Right lobe of liver (tissue), 6 donors: Measurements from ENCODE around the gene PSEN2. TPM values are rescaled to one million over a fixed set of nuclear protein-coding genes. Genes with fewer than 3 reads are reported as not detected.

Experiments
- ATAC-seq, 4 donors: fragments of 200-7000 bp; cut with Tn5 transposase; one replicate each; pipeline ENCODE4 v1.9.1; 2020; ENCODE audit warnings: mild to moderate bottlenecking in 4 of 4, moderate library complexity in 4 of 4
- DNase-seq, 3 donors: peaks; one replicate each; pipeline ENCODE4 v3.0.0-alpha.2; 2020
- H3K27ac ChIP-seq, 3 donors: fragments of 200-600 bp; one replicate each; pipeline ENCODE4 v1.8.0; 2022
- H3K27me3 ChIP-seq, 2 donors: fragments of 200-600 bp; one replicate each; pipeline ENCODE4 v1.8.0; 2022
- H3K36me3 ChIP-seq, 4 donors: fragments of 200-600 bp; sonication (generic) in 1 of 4; one replicate each; pipeline versions ENCODE4 v1.5.1 to v1.8.0; 2017 to 2022; ENCODE audit warnings: control low read depth in 1 of 4
- H3K4me1 ChIP-seq, 4 donors: fragments of 200-600 bp; sonication (generic) in 1 of 4; one replicate each; pipeline versions ENCODE4 v1.5.1 to v1.8.0; 2017 to 2022; ENCODE audit warnings: control low read depth in 1 of 4
- H3K4me3 ChIP-seq, 3 donors: fragments of 200-600 bp; one replicate each; pipeline ENCODE4 v1.8.0; 2022
- H3K9me3 ChIP-seq, 4 donors: fragments of 200-600 bp; sonication (generic) in 1 of 4; one replicate each; pipeline versions ENCODE4 v1.5.1 to v1.8.0; 2017 to 2022; ENCODE audit warnings: control low read depth in 1 of 4
- POLR2A ChIP-seq: fragments of 450-650 bp; IDR thresholded peaks from one replicate; pipeline ENCODE4 v1.6.1; 2017; ENCODE audit warnings: antibody characterized with exemption, mild to moderate bottlenecking
- WGBS: methylation state at CpG from one replicate; pipeline ENCODE4 v1.1.6; 2018; ENCODE audit warnings: low coverage, low lambda C conversion rate; ENCODE audit not compliant: insufficient coverage; ENCODE audit errors: missing lambda C conversion rate; 5-methylcytosine and 5-hydroxymethylcytosine counted together
- intact Hi-C, 2 donors: fragments of 100-400 bp; cut with DNase I; formaldehyde crosslinking; loops; one replicate each; pipeline versions ENCODE4 v1.11.2 to v1.14.1; 2022
- total RNA-seq, 6 experiments: library from RNA; depleted of rRNA in 2 of 6; stranded (reverse); fragments of >200 nt in 2 of 6; fragmentation: NEBNext Ultra II Directional in 3 of 6; extraction: Animal tissue kit (Norgen Biotek cat#: 25700) in 3 of 6; gene quantifications; one replicate each; pipeline versions ENCODE4 v1.1.0 to v1.2.4, GENCODE V29; 2016 to 2023
- TF ChIP-seq, protein P1 (sequence below), 4 donors: fragments of 200-600 bp in 3 of 4; fragments of 450-650 bp in 1 of 4; IDR thresholded peaks; one replicate each; pipeline versions ENCODE4 v1.5.1 to v1.8.0; 2016 to 2022; ENCODE audit warnings: antibody characterized with exemption in 4 of 4, mild to moderate bottlenecking in 2 of 4
- donor health status: DM: no; HTN: yes; CAD: no.
- donor health status: DM: no; HTN: no; CAD: no.
- donor health status: DM: no; HTN: no; CAD: no.
- donor health status: DM: no; HTN: yes; CAD: no.
- donor health status: DM: no; HTN: yes; CAD: no.

PSEN2 gene
- total RNA-seq, 6 experiments from 2014 or later, result 11.8 to 22.7 (median 15.7) TPM

DNA sequence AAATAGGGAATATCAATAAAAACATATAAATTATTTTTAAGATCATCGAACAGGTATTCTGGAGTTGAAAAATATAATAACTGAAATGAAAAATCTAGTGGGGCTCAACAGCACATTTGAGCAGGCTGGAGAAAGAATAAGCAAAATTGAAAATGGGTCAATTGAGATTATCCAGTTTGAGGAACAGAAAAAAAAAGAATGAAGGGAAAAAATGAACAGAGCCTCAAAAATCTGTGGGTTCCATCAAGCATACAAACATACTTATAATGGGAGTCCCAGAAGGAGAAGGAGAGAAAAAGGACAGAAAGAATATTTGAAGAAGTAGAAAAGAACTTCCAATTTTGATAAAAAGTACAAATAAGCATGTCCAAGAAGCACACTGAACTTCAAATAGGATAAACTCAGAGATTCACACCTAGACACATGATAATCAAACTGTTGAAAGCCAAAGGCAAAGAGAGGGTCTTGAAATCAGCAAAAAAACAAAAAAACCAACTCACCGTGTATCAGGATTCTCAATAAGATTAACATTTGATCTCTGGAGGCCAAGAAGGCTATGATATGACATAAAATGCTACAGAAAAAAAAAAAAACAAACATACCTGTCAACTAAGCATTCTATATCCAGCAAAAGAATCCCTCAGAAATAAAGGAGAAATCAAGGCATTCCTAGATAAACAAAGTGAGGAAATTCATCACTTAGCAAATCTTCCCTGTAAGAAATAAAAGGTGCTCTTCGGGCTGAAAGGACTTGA lies 64.2 kb downstream of the PSEN2 start:
- Histone ChIP-seq H3K9me3 (peaks cover 0 to 6% (median 0%) of the 10 kb centered on the region in 4 donors), H3K27me3 (no peaks in the 10 kb centered on the region), H3K4me3 (no peak overlapping the region), H3K4me1 (peaks cover 0 to 9% (median 2%) of the 10 kb centered on the region in 4 donors), H3K27ac (no peak overlapping the region), H3K36me3 (no peaks in the 10 kb centered on the region)
- no peak for DNase-seq
- intact Hi-C loops, result no loop called here
- 59% methylated on average over 2 of the region's 3 CpGs for WGBS
- no peak for ATAC-seq
- TF ChIP-seq POLR2A, result no peak
- TF ChIP-seq, protein P1, sequence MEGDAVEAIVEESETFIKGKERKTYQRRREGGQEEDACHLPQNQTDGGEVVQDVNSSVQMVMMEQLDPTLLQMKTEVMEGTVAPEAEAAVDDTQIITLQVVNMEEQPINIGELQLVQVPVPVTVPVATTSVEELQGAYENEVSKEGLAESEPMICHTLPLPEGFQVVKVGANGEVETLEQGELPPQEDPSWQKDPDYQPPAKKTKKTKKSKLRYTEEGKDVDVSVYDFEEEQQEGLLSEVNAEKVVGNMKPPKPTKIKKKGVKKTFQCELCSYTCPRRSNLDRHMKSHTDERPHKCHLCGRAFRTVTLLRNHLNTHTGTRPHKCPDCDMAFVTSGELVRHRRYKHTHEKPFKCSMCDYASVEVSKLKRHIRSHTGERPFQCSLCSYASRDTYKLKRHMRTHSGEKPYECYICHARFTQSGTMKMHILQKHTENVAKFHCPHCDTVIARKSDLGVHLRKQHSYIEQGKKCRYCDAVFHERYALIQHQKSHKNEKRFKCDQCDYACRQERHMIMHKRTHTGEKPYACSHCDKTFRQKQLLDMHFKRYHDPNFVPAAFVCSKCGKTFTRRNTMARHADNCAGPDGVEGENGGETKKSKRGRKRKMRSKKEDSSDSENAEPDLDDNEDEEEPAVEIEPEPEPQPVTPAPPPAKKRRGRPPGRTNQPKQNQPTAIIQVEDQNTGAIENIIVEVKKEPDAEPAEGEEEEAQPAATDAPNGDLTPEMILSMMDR (IDR thresholded peaks at IDR 0.05), result no peak

DNA sequence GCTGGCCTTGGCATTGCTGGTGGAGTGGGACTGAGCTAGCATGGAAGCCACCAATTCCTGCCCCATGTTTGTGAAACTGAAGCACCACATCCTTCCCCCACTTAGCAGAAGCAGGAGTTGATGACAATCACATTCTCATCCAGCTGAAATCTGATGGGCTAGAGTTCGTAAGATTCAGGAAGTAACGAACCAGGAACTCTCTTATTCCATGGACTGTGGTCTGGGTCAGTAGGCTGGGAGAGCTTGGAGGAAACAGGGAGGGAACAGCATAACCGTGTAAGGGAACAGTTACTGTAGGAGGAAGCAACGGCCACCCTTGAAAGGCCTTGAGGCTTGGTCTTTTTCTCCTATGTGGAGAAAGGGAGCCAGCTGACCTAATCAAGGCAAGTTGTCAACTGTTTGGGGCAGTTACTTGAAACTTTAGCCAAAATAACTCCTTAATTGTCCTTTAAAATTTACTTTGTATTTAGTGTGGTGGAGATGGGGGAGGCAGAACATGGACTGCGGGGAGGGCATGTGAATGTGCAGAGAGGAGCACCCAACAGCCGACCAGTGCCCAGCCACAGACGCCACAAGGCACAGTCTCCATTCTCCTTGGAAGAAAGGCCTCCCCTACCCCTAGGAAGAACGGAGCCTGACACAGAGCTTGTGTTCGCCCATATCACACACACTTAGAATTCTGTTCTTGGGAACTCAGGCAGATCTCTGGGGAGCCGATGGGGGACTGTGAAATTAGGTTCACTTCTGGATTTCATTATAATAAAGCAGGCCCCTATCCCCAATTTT lies 67.7 kb downstream of the PSEN2 start:
- 75% methylated on average over 6 of the region's 10 CpGs for WGBS
- peak overlapping the region in 1 of 3 donors; percentile 84 for H3K4me3 ChIP-seq
- H3K27me3 ChIP-seq, result no peaks in the 10 kb centered on the region
- peaks cover 0 to 6% (median 0%) of the 10 kb centered on the region in 4 donors for H3K9me3 ChIP-seq
- DNase-seq (no peak), ATAC-seq (no peak)
- intact Hi-C loops, result no loop called here
- H3K27ac ChIP-seq, result peak overlapping the region; percentile 80 to 94 (median 81)
- no peaks in the 10 kb centered on the region for H3K36me3 ChIP-seq
- H3K4me1 ChIP-seq, result peaks cover 0 to 32% (median 3%) of the 10 kb centered on the region in 4 donors
- TF ChIP-seq, protein P1 (IDR thresholded peaks at IDR 0.05), result no peak
- peak; percentile 16 for TF ChIP-seq POLR2A

DNA sequence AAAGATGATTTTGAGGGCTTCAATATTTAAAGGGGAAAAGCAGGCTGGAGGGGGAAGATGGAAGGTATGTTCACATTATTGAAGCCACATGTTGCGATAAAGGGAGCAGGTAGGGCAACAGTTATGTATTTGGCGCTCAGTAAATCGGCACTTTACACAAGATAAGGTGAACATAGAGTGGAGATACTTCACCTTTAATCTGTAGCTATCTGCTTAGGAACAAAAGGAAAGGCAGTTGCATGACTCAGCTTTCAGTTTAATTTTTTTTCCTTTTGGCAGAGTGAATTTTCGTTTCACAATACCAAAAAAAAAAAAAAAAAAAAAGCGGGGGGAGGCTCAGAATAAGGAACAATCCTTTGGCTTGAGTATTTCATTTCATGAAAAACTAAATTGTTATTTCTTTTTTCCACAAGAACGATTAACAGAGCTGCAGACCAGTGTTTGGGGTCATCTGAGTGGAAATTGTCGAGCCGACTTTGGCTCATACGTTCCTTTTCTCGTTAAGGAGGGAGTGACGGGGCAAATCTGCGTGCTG lies 68.6 kb downstream of the PSEN2 start:
- Histone ChIP-seq H3K4me1 (peaks cover 0 to 40% (median 4%) of the 10 kb centered on the region in 4 donors), H3K27me3 (no peaks in the 10 kb centered on the region), H3K36me3 (no peaks in the 10 kb centered on the region), H3K4me3 (peak overlapping the region; percentile 48 to 91 (median 84)), H3K27ac (peak overlapping the region; percentile 80 to 94 (median 81)), H3K9me3 (peaks cover 0 to 6% (median 0%) of the 10 kb centered on the region in 4 donors)
- peak in 2 of 4 donors; percentile 5 to 11 for ATAC-seq
- TF ChIP-seq, protein P1 (IDR thresholded peaks at IDR 0.05), result no peak
- TF ChIP-seq POLR2A, result no peak
- no peak for DNase-seq
- WGBS, result 2% methylated on average over 11 of the region's 12 CpGs
- intact Hi-C loops, result no loop called here

DNA sequence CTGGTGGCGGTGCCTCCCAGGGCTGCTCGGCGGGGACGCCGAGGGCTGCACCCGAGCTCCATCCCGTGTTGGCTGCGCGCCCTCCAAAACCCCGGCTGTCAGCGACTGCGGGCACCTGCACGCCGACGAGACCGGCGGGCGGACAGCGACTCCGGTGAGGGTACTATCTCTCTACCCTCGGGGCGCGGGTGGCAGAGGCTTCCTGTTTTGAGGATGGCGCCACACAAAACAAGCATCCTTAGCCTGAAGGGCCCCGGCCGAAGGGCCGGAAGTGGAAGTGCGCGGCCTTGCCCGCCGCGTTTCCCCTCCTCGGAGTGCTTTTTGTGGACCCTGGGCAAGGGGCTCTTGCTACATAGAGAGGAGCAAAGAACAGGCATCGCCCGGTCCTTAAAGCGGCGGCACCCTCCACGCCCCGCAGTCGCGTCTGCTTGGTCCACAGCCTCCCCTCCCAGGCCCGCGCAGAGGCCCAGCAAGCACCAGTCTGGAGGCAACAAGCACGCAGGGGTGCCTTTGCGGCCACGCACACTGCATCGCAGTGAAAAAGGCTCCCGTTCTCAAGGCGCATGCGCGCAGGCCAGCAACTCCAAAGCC lies 69.1 kb downstream of the PSEN2 start:
- H3K4me3 ChIP-seq, result peak overlapping the region; percentile 48 to 91 (median 84)
- H3K36me3 ChIP-seq, result no peaks in the 10 kb centered on the region
- intact Hi-C loops, result no loop called here
- H3K27ac ChIP-seq, result peak overlapping the region; percentile 80 to 94 (median 81)
- DNase-seq, result peak; percentile 70 to 83 (median 79)
- H3K4me1 ChIP-seq, result peaks cover 0 to 45% (median 7%) of the 10 kb centered on the region in 4 donors
- TF ChIP-seq, protein P1 (IDR thresholded peaks at IDR 0.05), result no peak
- TF ChIP-seq POLR2A, result peak; percentile 93
- ATAC-seq, result peak; percentile 29 to 50 (median 42)
- H3K9me3 ChIP-seq, result peaks cover 0 to 6% (median 0%) of the 10 kb centered on the region in 4 donors
- WGBS, result 1% methylated on average over 12 of the region's 51 CpGs
- no peaks in the 10 kb centered on the region for H3K27me3 ChIP-seq
